ENCODE measurements around the gene ORC3. TPM values are rescaled to one million over a fixed set of nuclear protein-coding genes. Genes with fewer than 3 reads are reported as not detected.

The ORC3 gene
- total RNA-seq, 1 experiment from 2014 or later, result 33.8 TPM

- no TSS peak for BruUV-seq (replicated peaks)
- Histone ChIP-seq H3K36me3 (ENCODE audit: control insufficient read depth, insufficient read depth, low read length) (peaks cover 2% of the 10 kb centered on the region; the same call in 1 of the 2 replicates), H3K4me3 (ENCODE audit: low read depth, low read length) (no peak overlapping the region), H3K27me3 (replicated peaks; ENCODE audit: control insufficient read depth, insufficient read depth, low read length) (no peaks in the 10 kb centered on the region), H3K4me1 (peaks cover 31% of the 10 kb centered on the region), H3K9me3 (no peaks in the 10 kb centered on the region)
- peaks cover 21% of the 10 kb centered on the region for H3K4me1 Mint-ChIP-seq (ENCODE audit: low read depth, unreplicated experiment)
- TF ChIP-seq CTCF (IDR thresholded peaks at IDR 0.05; ENCODE audit: insufficient read depth in 1 of 2, low read depth in 1 of 2, low read length in 1 of 2, severe bottlenecking in 1 of 2, unreplicated experiment in 1 of 2), result no peak
- H3K4me3 Mint-ChIP-seq (ENCODE audit: unreplicated experiment), result peak overlapping the region; percentile 9
- CTCF ChIA-PET, result interaction anchor here (0.7 kb wide), 1 partner anchor 25 kb away, joined by 3 read pairs; no protein-coding TSS in a partner anchor
- H3K27me3 Mint-ChIP-seq (ENCODE audit: insufficient read depth, unreplicated experiment), result no peaks in the 10 kb centered on the region
- no peaks in the 10 kb centered on the region for H3K9me3 Mint-ChIP-seq (ENCODE audit: unreplicated experiment)
- peaks cover 83% of the 10 kb centered on the region for H3K36me3 Mint-ChIP-seq (ENCODE audit: insufficient read depth, unreplicated experiment)
- peak; percentile 60 to 74 for DNase-seq
- intact Hi-C loops (cut with micrococcal nuclease; ENCODE audit: unreplicated experiment), result loop anchor here (5.0 kb wide), 1 partner anchor 126 kb away; no protein-coding TSS in a partner anchor
- POLR2A ChIA-PET, result no interaction called here
- H3K27ac Mint-ChIP-seq (ENCODE audit: unreplicated experiment), result peak overlapping the region; percentile 82
These were observed 81.7 kb downstream of the ORC3 start for GRCh38 chr6:87671555-87672029.

- Mint-ChIP-seq H3K36me3 (ENCODE audit: insufficient read depth, unreplicated experiment) (peaks cover 84% of the 10 kb centered on the region), H3K27me3 (ENCODE audit: insufficient read depth, unreplicated experiment) (no peaks in the 10 kb centered on the region), H3K27ac (ENCODE audit: unreplicated experiment) (peak overlapping the region; percentile 82), H3K4me1 (ENCODE audit: low read depth, unreplicated experiment) (peaks cover 21% of the 10 kb centered on the region), H3K9me3 (ENCODE audit: unreplicated experiment) (no peaks in the 10 kb centered on the region), H3K4me3 (ENCODE audit: unreplicated experiment) (no peak overlapping the region)
- peaks cover 2% of the 10 kb centered on the region; the same call in 1 of the 2 replicates for H3K36me3 ChIP-seq (ENCODE audit: control insufficient read depth, insufficient read depth, low read length)
- no peaks in the 10 kb centered on the region for H3K27me3 ChIP-seq (replicated peaks; ENCODE audit: control insufficient read depth, insufficient read depth, low read length)
- ChIA-PET CTCF (no interaction called here), POLR2A (no interaction called here)
- H3K9me3 ChIP-seq, result no peaks in the 10 kb centered on the region
- no peak overlapping the region for H3K4me3 ChIP-seq (ENCODE audit: low read depth, low read length)
- no TSS peak for BruUV-seq (replicated peaks)
- TF ChIP-seq CTCF (IDR thresholded peaks at IDR 0.05; ENCODE audit: insufficient read depth in 1 of 2, low read depth in 1 of 2, low read length in 1 of 2, severe bottlenecking in 1 of 2, unreplicated experiment in 1 of 2), result no peak
- intact Hi-C loops (cut with micrococcal nuclease; ENCODE audit: unreplicated experiment), result loop anchor here (5.0 kb wide), 1 partner anchor 125 kb away; no protein-coding TSS in a partner anchor
- peaks cover 31% of the 10 kb centered on the region for H3K4me1 ChIP-seq
- no peak for DNase-seq
These were observed 82.7 kb downstream of the ORC3 start for GRCh38 chr6:87672641-87673040.

- Histone ChIP-seq H3K27me3 (replicated peaks; ENCODE audit: control insufficient read depth, insufficient read depth, low read length) (no peaks in the 10 kb centered on the region), H3K36me3 (ENCODE audit: control insufficient read depth, insufficient read depth, low read length) (no peaks in the 10 kb centered on the region), H3K4me1 (peaks cover 31% of the 10 kb centered on the region), H3K9me3 (no peaks in the 10 kb centered on the region), H3K4me3 (ENCODE audit: low read depth, low read length) (no peak overlapping the region)
- POLR2A ChIA-PET, result no interaction called here
- DNase-seq, result no peak
- Mint-ChIP-seq H3K9me3 (ENCODE audit: unreplicated experiment) (no peaks in the 10 kb centered on the region), H3K4me1 (ENCODE audit: low read depth, unreplicated experiment) (peaks cover 21% of the 10 kb centered on the region), H3K36me3 (ENCODE audit: insufficient read depth, unreplicated experiment) (peaks cover 84% of the 10 kb centered on the region), H3K27me3 (ENCODE audit: insufficient read depth, unreplicated experiment) (no peaks in the 10 kb centered on the region), H3K27ac (ENCODE audit: unreplicated experiment) (no peak overlapping the region), H3K4me3 (ENCODE audit: unreplicated experiment) (no peak overlapping the region)
- no peak for TF ChIP-seq CTCF (IDR thresholded peaks at IDR 0.05; ENCODE audit: insufficient read depth in 1 of 2, low read depth in 1 of 2, low read length in 1 of 2, severe bottlenecking in 1 of 2, unreplicated experiment in 1 of 2)
- CTCF ChIA-PET, result no interaction called here
- intact Hi-C loops (cut with micrococcal nuclease; ENCODE audit: unreplicated experiment), result loop anchor here (5.0 kb wide), 1 partner anchor 124 kb away; no protein-coding TSS in a partner anchor
- BruUV-seq (replicated peaks), result no TSS peak
These were observed 83.3 kb downstream of the ORC3 start for GRCh38 chr6:87673237-87673636.

Measured in Caco-2 (cell line).